ENCODE data around the gene ARHGAP30. TPM values are rescaled to one million over a fixed set of nuclear protein-coding genes. Genes with fewer than 3 reads are reported as not detected.

The ARHGAP30 gene
- total and polyA plus RNA-seq, 2 of the 8 experiments (the other 6 are each of a cell fraction or from before 2014, with no cell fraction given) = 0.27 to 0.39 TPM

DNA sequence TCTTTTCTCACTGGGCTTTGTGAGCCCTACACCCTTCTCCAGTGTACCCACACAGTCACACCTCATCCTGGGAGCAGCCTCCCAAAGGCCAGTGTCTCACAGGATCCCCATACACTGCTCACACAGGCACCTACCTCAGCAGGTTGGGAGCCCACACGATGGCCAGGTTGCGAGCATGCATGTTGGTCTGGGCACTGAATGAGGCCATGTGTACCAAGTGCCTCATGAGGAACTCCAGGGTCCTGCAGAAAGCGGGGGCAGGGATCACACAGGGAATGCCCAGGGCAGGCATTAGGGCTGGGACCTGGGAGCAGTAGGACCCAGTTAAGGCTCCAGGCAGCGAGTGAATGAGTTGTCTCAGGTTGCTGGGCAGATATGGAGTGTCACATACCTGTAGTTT is 15.5 kb downstream of the ARHGAP30 start (continued):
- TF ChIP-seq, protein P1, sequence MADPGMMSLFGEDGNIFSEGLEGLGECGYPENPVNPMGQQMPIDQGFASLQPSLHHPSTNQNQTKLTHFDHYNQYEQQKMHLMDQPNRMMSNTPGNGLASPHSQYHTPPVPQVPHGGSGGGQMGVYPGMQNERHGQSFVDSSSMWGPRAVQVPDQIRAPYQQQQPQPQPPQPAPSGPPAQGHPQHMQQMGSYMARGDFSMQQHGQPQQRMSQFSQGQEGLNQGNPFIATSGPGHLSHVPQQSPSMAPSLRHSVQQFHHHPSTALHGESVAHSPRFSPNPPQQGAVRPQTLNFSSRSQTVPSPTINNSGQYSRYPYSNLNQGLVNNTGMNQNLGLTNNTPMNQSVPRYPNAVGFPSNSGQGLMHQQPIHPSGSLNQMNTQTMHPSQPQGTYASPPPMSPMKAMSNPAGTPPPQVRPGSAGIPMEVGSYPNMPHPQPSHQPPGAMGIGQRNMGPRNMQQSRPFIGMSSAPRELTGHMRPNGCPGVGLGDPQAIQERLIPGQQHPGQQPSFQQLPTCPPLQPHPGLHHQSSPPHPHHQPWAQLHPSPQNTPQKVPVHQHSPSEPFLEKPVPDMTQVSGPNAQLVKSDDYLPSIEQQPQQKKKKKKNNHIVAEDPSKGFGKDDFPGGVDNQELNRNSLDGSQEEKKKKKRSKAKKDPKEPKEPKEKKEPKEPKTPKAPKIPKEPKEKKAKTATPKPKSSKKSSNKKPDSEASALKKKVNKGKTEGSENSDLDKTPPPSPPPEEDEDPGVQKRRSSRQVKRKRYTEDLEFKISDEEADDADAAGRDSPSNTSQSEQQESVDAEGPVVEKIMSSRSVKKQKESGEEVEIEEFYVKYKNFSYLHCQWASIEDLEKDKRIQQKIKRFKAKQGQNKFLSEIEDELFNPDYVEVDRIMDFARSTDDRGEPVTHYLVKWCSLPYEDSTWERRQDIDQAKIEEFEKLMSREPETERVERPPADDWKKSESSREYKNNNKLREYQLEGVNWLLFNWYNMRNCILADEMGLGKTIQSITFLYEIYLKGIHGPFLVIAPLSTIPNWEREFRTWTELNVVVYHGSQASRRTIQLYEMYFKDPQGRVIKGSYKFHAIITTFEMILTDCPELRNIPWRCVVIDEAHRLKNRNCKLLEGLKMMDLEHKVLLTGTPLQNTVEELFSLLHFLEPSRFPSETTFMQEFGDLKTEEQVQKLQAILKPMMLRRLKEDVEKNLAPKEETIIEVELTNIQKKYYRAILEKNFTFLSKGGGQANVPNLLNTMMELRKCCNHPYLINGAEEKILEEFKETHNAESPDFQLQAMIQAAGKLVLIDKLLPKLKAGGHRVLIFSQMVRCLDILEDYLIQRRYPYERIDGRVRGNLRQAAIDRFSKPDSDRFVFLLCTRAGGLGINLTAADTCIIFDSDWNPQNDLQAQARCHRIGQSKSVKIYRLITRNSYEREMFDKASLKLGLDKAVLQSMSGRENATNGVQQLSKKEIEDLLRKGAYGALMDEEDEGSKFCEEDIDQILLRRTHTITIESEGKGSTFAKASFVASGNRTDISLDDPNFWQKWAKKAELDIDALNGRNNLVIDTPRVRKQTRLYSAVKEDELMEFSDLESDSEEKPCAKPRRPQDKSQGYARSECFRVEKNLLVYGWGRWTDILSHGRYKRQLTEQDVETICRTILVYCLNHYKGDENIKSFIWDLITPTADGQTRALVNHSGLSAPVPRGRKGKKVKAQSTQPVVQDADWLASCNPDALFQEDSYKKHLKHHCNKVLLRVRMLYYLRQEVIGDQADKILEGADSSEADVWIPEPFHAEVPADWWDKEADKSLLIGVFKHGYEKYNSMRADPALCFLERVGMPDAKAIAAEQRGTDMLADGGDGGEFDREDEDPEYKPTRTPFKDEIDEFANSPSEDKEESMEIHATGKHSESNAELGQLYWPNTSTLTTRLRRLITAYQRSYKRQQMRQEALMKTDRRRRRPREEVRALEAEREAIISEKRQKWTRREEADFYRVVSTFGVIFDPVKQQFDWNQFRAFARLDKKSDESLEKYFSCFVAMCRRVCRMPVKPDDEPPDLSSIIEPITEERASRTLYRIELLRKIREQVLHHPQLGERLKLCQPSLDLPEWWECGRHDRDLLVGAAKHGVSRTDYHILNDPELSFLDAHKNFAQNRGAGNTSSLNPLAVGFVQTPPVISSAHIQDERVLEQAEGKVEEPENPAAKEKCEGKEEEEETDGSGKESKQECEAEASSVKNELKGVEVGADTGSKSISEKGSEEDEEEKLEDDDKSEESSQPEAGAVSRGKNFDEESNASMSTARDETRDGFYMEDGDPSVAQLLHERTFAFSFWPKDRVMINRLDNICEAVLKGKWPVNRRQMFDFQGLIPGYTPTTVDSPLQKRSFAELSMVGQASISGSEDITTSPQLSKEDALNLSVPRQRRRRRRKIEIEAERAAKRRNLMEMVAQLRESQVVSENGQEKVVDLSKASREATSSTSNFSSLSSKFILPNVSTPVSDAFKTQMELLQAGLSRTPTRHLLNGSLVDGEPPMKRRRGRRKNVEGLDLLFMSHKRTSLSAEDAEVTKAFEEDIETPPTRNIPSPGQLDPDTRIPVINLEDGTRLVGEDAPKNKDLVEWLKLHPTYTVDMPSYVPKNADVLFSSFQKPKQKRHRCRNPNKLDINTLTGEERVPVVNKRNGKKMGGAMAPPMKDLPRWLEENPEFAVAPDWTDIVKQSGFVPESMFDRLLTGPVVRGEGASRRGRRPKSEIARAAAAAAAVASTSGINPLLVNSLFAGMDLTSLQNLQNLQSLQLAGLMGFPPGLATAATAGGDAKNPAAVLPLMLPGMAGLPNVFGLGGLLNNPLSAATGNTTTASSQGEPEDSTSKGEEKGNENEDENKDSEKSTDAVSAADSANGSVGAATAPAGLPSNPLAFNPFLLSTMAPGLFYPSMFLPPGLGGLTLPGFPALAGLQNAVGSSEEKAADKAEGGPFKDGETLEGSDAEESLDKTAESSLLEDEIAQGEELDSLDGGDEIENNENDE (IDR thresholded peaks at IDR 0.05; ENCODE audit: insufficient replicate concordance, low read length) = no peak
- no peak for TF ChIP-seq POU5F1 (IDR thresholded peaks at IDR 0.05; ENCODE audit: low read depth, low read length)
- TF ChIP-seq RXRA (IDR thresholded peaks at IDR 0.05; ENCODE audit: insufficient read depth, low read depth, low read length) = no peak
- no peak for TF ChIP-seq CHD1 (IDR thresholded peaks at IDR 0.05; ENCODE audit: low read depth, low read length)
- no peak for TF ChIP-seq POLR2A (IDR thresholded peaks at IDR 0.05; ENCODE audit: control extremely low read depth in 1 of 2, low read depth in 2 of 2, low read length in 2 of 2)
- TF ChIP-seq JUND (IDR thresholded peaks at IDR 0.05; ENCODE audit: low read length) = no peak
- no peak for TF ChIP-seq RFX5 (IDR thresholded peaks at IDR 0.05; ENCODE audit: borderline replicate concordance, low read depth, low read length)
- no peak for TF ChIP-seq ASH2L (IDR thresholded peaks at IDR 0.05; ENCODE audit: low read length)
- TF ChIP-seq SP4 (IDR thresholded peaks at IDR 0.05; ENCODE audit: low read length) = no peak
- no peak for TF ChIP-seq EGR1 (IDR thresholded peaks at IDR 0.05; ENCODE audit: borderline replicate concordance, low read depth, low read length)
- no peak for TF ChIP-seq EZH2 (IDR thresholded peaks at IDR 0.05; ENCODE audit: low read depth, low read length, severe bottlenecking)
- TF ChIP-seq, protein P2, sequence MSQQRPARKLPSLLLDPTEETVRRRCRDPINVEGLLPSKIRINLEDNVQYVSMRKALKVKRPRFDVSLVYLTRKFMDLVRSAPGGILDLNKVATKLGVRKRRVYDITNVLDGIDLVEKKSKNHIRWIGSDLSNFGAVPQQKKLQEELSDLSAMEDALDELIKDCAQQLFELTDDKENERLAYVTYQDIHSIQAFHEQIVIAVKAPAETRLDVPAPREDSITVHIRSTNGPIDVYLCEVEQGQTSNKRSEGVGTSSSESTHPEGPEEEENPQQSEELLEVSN (IDR thresholded peaks at IDR 0.05) = no peak
- TF ChIP-seq JUN (IDR thresholded peaks at IDR 0.05; ENCODE audit: low read depth, low read length) = no peak

Measured in H1 (cell line).